HCT116 (cell line): Measurements from ENCODE around the gene NGFR. TPM values are rescaled to one million over a fixed set of nuclear protein-coding genes. Genes with fewer than 3 reads are reported as not detected.

Source experiments
- ATAC-seq: fragments of 200-7000 bp; cut with Tn5 transposase; 2 replicates; pipeline ENCODE4 v1.9.1; 2020; ENCODE audit warnings: mild to moderate bottlenecking, moderate library complexity
- BruUV-seq: library from RNA; stranded (reverse); fragments of 400-500 nt; replicated peaks from 2 replicates; lab custom pipeline; 2021; lab: Mats Ljungman, UMichigan
- CTCF ChIA-PET: fragments of 300-600 bp; sonication (Branson Sonifier 250); formaldehyde crosslinking; loops from one replicate; lab custom pipeline; 2021; ENCODE audit warnings: antibody characterized with exemption; lab: Charles Lee
- POLR2A ChIA-PET: fragments of 300-600, 350-600 bp; sonication (Branson Sonifier 250); formaldehyde crosslinking; loops from one replicate; lab custom pipeline; 2021; ENCODE audit warnings: antibody characterized with exemption; lab: Charles Lee
- RAD21 ChIA-PET, 2 experiments: fragments of 300-600 bp; sonication (Branson Sonifier 250); formaldehyde crosslinking; loops; one replicate each; lab custom pipeline; 2023; ENCODE audit warnings: low total read pairs in 2 of 2; ENCODE audit not compliant: uncharacterized antibody in 2 of 2, unreplicated experiment in 2 of 2, low non-redundant PET in 1 of 2; lab: Charles Lee
- DNase-seq: peaks from one replicate; pipeline ENCODE4 v3.0.0-alpha.2; 2010; ENCODE audit warnings: low read depth, low spot score
- H2AFZ ChIP-seq: fragments of 200-600 bp; shearing (Covaris generic), sonication (generic); 2 replicates; pipeline ENCODE4 v1.6.1; 2017; ENCODE audit warnings: low read depth, mixed run types, mixed read lengths, antibody characterized with exemption, low read length; ENCODE audit not compliant: poor library complexity, severe bottlenecking
- H3K27ac ChIP-seq: 2 replicates; pipeline ENCODE4 v1.5.1; 2012; ENCODE audit warnings: low read depth, low read length
- H3K27me3 ChIP-seq: fragments of 200-600 bp; sonication (generic); 2 replicates; pipeline ENCODE4 v1.6.1; 2016; ENCODE audit warnings: mixed run types, low read length, mixed read lengths; ENCODE audit not compliant: insufficient read depth
- H3K36me3 ChIP-seq, 2 experiments: fragments of 200-500 bp in 1 of 2; fragments of 200-600 bp in 1 of 2; sonication (Bioruptor generic) in 1 of 2; sonication (generic) in 1 of 2; 2 replicates each; pipeline versions ENCODE4 v1.5.1 to v1.6.1; 2014 to 2016; ENCODE audit warnings: low read length in 2 of 2, inconsistent platforms in 1 of 2, mixed read lengths in 1 of 2, mixed run types in 1 of 2; ENCODE audit not compliant: insufficient read depth in 2 of 2, control insufficient read depth in 1 of 2
- H3K4me1 ChIP-seq, 2 experiments: fragments of 200-600 bp in 1 of 2; sonication (generic) in 1 of 2; 2 replicates each; pipeline versions ENCODE4 v1.5.1 to v1.6.1; 2012 to 2017; ENCODE audit warnings: low read length in 2 of 2, inconsistent platforms in 1 of 2, mild to moderate bottlenecking in 1 of 2, mixed read lengths in 1 of 2, mixed run types in 1 of 2, moderate library complexity in 1 of 2; ENCODE audit not compliant: insufficient read depth in 2 of 2, control insufficient read depth in 1 of 2
- H3K4me2 ChIP-seq: fragments of 200-600 bp; sonication (generic); 2 replicates; pipeline ENCODE4 v1.6.1; 2017; ENCODE audit warnings: mixed run types, low read length, mixed read lengths
- H3K4me3 ChIP-seq, 2 experiments: fragments of 200-600 bp in 1 of 2; sonication (generic) in 1 of 2; replicated peaks in 1 of 2; 2 replicates each; pipeline ENCODE4 v1.5.1; 2011 to 2016; ENCODE audit warnings: low read length in 2 of 2, control low read depth in 1 of 2, low read depth in 1 of 2, mild to moderate bottlenecking in 1 of 2, mixed read lengths in 1 of 2, mixed run types in 1 of 2
- H3K79me2 ChIP-seq: fragments of 200-600 bp; sonication (generic); 2 replicates; pipeline ENCODE4 v1.6.1; 2017; ENCODE audit warnings: mild to moderate bottlenecking, mixed run types, low read length, moderate library complexity, mixed read lengths; ENCODE audit not compliant: insufficient read depth
- H3K9ac ChIP-seq: fragments of 200-600 bp; sonication (generic); 2 replicates; pipeline ENCODE4 v1.6.1; 2016; ENCODE audit warnings: low read length, mixed read lengths
- H3K9me2 ChIP-seq: fragments of 200-600 bp; sonication (generic), shearing (Covaris generic); 2 replicates; pipeline ENCODE4 v1.6.1; 2017; ENCODE audit warnings: mixed run types, mild to moderate bottlenecking, moderate library complexity; ENCODE audit not compliant: insufficient read depth
- H3K9me3 ChIP-seq, 2 experiments: fragments of 200-500 bp in 1 of 2; fragments of 200-600 bp in 1 of 2; sonication (Bioruptor generic) in 1 of 2; sonication (generic) in 1 of 2; 2 replicates each; pipeline ENCODE4 v1.6.1; 2014 to 2017; ENCODE audit warnings: low read length in 2 of 2, mixed read lengths in 2 of 2, inconsistent platforms in 1 of 2, low read depth in 1 of 2, mild to moderate bottlenecking in 1 of 2, mixed run types in 1 of 2, moderate library complexity in 1 of 2; ENCODE audit not compliant: control insufficient read depth in 1 of 2, insufficient read depth in 1 of 2
- H4K20me1 ChIP-seq: fragments of 200-600 bp; sonication (generic), shearing (Covaris generic); 2 replicates; pipeline ENCODE4 v1.6.1; 2017; ENCODE audit warnings: mixed run types, mild to moderate bottlenecking, moderate library complexity; ENCODE audit not compliant: insufficient read depth
- ATF3 ChIP-seq: IDR thresholded peaks from 2 replicates; pipeline ENCODE4 v1.6.1; 2012
- CBX3 ChIP-seq: IDR thresholded peaks from 2 replicates; pipeline ENCODE4 v1.6.1; 2012; ENCODE audit warnings: low read depth
- CTCF ChIP-seq, 3 experiments: fragments of 200-600 bp in 1 of 3; sonication (generic) in 1 of 3; IDR thresholded peaks in 2 of 3; conservative IDR thresholded peaks in 1 of 3; 2 replicates each; pipeline ENCODE4 v1.5.1; 2012 to 2017; ENCODE audit warnings: low read depth in 2 of 3, low read length in 2 of 3, antibody characterized with exemption in 1 of 3, borderline replicate concordance in 1 of 3, control low read depth in 1 of 3, mild to moderate bottlenecking in 1 of 3, mixed read lengths in 1 of 3, mixed run types in 1 of 3, moderate library complexity in 1 of 3; ENCODE audit not compliant: insufficient read depth in 1 of 3
- EZH2phosphoT487 ChIP-seq: fragments of 200-600 bp; IDR thresholded peaks from 2 replicates; pipeline ENCODE4 v1.6.1; 2018; ENCODE audit warnings: antibody characterized with exemption, borderline replicate concordance
- MAX ChIP-seq: IDR thresholded peaks from 2 replicates; pipeline ENCODE4 v1.6.1; 2012
- POLR2A ChIP-seq: IDR thresholded peaks from 2 replicates; pipeline ENCODE4 v1.7.0; 2011; ENCODE audit warnings: borderline replicate concordance; ENCODE audit not compliant: insufficient read depth, insufficient read length; ENCODE audit errors: extremely low read depth
- SP1 ChIP-seq: IDR thresholded peaks from 2 replicates; pipeline ENCODE4 v1.6.1; 2012; ENCODE audit warnings: low read depth
- SRF ChIP-seq: IDR thresholded peaks from 2 replicates; pipeline ENCODE4 v1.6.1; 2012; ENCODE audit warnings: low read depth
- TCF7L2 ChIP-seq: IDR thresholded peaks from 2 replicates; pipeline ENCODE4 v1.7.0; 2011; ENCODE audit warnings: borderline replicate concordance, inconsistent platforms; ENCODE audit not compliant: insufficient read depth, insufficient read length; ENCODE audit errors: extremely low read depth
- ZBTB33 ChIP-seq: IDR thresholded peaks from 2 replicates; pipeline ENCODE4 v1.6.1; 2011; ENCODE audit warnings: mild to moderate bottlenecking, low read length, moderate library complexity; ENCODE audit not compliant: insufficient replicate concordance; ENCODE audit errors: extremely low read depth
- ZFX ChIP-seq: fragments of 450-650 bp; IDR thresholded peaks from 2 replicates; pipeline ENCODE4 v1.6.1; 2017
- ZNF274 ChIP-seq: fragments of 200-500 bp; sonication (Bioruptor generic); IDR thresholded peaks from 2 replicates; pipeline ENCODE4 v1.6.1; 2014; ENCODE audit warnings: mild to moderate bottlenecking, low read depth, low read length, inconsistent platforms
- intact Hi-C: fragments of 100-400 bp; cut with micrococcal nuclease; formaldehyde crosslinking; loops from 2 replicates; pipeline ENCODE4 v1.10.0; 2022
- total RNA-seq: library from RNA; stranded (reverse); gene quantifications from one replicate; pipeline ENCODE4 v1.2.1, GENCODE V29; 2021; ENCODE audit not compliant: unreplicated experiment

The NGFR gene
- total RNA-seq, 1 experiment from 2014 or later, result 6.1 TPM

- no peak for TF ChIP-seq ZBTB33
- TF ChIP-seq EZH2phosphoT487, result no peak
These were observed 20.2 kb downstream of the NGFR start (continued) for GRCh38 chr17:49515196-49515770.

- Histone ChIP-seq H3K9me3 (no peaks in the 10 kb centered on the region), H3K4me2 (no peak overlapping the region), H3K27ac (peak overlapping the region; percentile 42; the same call in 1 of the 2 replicates), H3K9me2 (no peaks in the 10 kb centered on the region), H3K27me3 (no peaks in the 10 kb centered on the region), H3K4me1 (peaks cover 18 to 22% of the 10 kb centered on the region in 2 experiments), H3K79me2 (no peaks in the 10 kb centered on the region), H3K9ac (no peak overlapping the region), H3K4me3 (no peak overlapping the region), H3K36me3 (no peaks in the 10 kb centered on the region), H4K20me1 (no peaks in the 10 kb centered on the region)
- DNase-seq (no peak), ATAC-seq (no peak)
- ChIA-PET RAD21 (no interaction called here), CTCF (interaction anchor here (1.3 to 3.1 kb wide), 2 partner anchors 9 to 40 kb away, joined by 3 to 23 read pairs; no protein-coding TSS in a partner anchor), POLR2A (interaction anchor here (1.9 kb wide), 1 partner anchor 22 kb away, joined by 4 read pairs; no protein-coding TSS in a partner anchor)
- intact Hi-C loops, result no loop called here
- BruUV-seq, result no TSS peak
- no peak for TF ChIP-seq ATF3
- TF ChIP-seq MAX, result no peak
- TF ChIP-seq CTCF (IDR thresholded peaks at IDR 0.05 in 2 of 3, conservative IDR thresholded peaks at IDR 0.05 in 1 of 3; ENCODE audit: borderline replicate concordance in 1 of 3, insufficient read depth in 1 of 3, low read depth in 2 of 3, low read length in 2 of 3), result no peak
- TF ChIP-seq SP1, result no peak
- TF ChIP-seq SRF, result no peak
- no peak for TF ChIP-seq POLR2A
- TF ChIP-seq CBX3, result no peak
- no peak for TF ChIP-seq TCF7L2
- TF ChIP-seq ZFX, result no peak
- TF ChIP-seq ZNF274, result no peak
- TF ChIP-seq, all 23 proteins: peak for 0
- no peak overlapping the region for H2AFZ ChIP-seq
These were observed 21.1 kb downstream of the NGFR start for GRCh38 chr17:49516180-49516579.
